ENCODE data around the gene PRKN.

GRCh38 chr6:162200945-162201690 is 526.4 kb downstream of the PRKN start:
- TF ChIP-seq CTCF (IDR thresholded peaks at IDR 0.05; ENCODE audit: low read depth, low read length) (no peak), MAX (IDR thresholded peaks at IDR 0.05; ENCODE audit: low read depth, low read length) (no peak), MYC (IDR thresholded peaks at IDR 0.05; ENCODE audit: low read depth, low read length) (no peak), POLR2A (IDR thresholded peaks at IDR 0.05; ENCODE audit: extremely low read depth, insufficient read length) (no peak)
